Psoas muscle (tissue), 8 donors: ENCODE data around the gene PTPRG. TPM values are rescaled to one million over a fixed set of nuclear protein-coding genes. Genes with fewer than 3 reads are reported as not detected.

Experiments
- ATAC-seq, 4 donors: fragments of 200-7000 bp; cut with Tn5 transposase; one replicate each; pipeline ENCODE4 v1.9.1; 2020; ENCODE audit warnings: moderate library complexity in 3 of 4, mild to moderate bottlenecking in 2 of 4
- DNase-seq, 2 donors: peaks; one replicate each; pipeline ENCODE4 v3.0.0-alpha.2; 2020
- H3K27ac ChIP-seq: fragments of 200-600 bp; one replicate; pipeline ENCODE4 v1.8.0; 2022
- H3K27me3 ChIP-seq, 3 donors: fragments of 200-600 bp in 1 of 3; one replicate each; pipeline versions ENCODE4 v1.6.1 to v1.8.0; 2013 to 2022; ENCODE audit warnings: low read length in 2 of 3, mild to moderate bottlenecking in 2 of 3, moderate library complexity in 1 of 3; ENCODE audit not compliant: insufficient read depth in 3 of 3
- H3K36me3 ChIP-seq, 2 donors: fragments of 200-600 bp in 1 of 2; one replicate each; pipeline versions ENCODE4 v1.6.1 to v1.8.0; 2013 to 2022; ENCODE audit warnings: low read depth in 1 of 2, mild to moderate bottlenecking in 1 of 2, moderate library complexity in 1 of 2; ENCODE audit not compliant: insufficient read depth in 1 of 2
- H3K4me1 ChIP-seq: fragments of 200-600 bp; one replicate; pipeline ENCODE4 v1.8.0; 2022
- H3K4me3 ChIP-seq: fragments of 200-600 bp; one replicate; pipeline ENCODE4 v1.8.0; 2022; ENCODE audit warnings: mild to moderate bottlenecking
- H3K9me3 ChIP-seq: fragments of 200-600 bp; one replicate; pipeline ENCODE4 v1.8.0; 2022
- CTCF ChIP-seq: fragments of 200-600 bp; IDR thresholded peaks from one replicate; pipeline ENCODE4 v1.8.0; 2022; ENCODE audit warnings: antibody characterized with exemption
- WGBS, 3 donors: extraction: QIAGEN DNeasy Blood & Tissue Kit; methylation state at CpG; one replicate each; pipeline versions ENCODE4 v1.1.6 to v1.1.7; 2013; 5-methylcytosine and 5-hydroxymethylcytosine counted together
- intact Hi-C, 2 donors: fragments of 100-400 bp; cut with DNase I; formaldehyde crosslinking; loops; one replicate each; pipeline versions ENCODE4 v1.11.0 to v1.14.2; 2022
- polyA plus RNA-seq, 3 donors: library from polyadenylated mRNA; stranded (reverse); fragments of 200-250 nt; gene quantifications; one replicate each; pipeline ENCODE4 v1.2.3, GENCODE V29; 2013
- total RNA-seq, 4 donors: library from RNA; stranded (reverse); fragmentation: NEBNext Ultra II Directional in 2 of 4; extraction: Animal tissue kit (Norgen Biotek cat#: 25700) in 2 of 4; gene quantifications; one replicate each; pipeline versions ENCODE4 v1.2.1 to v1.2.4, GENCODE V29; 2021 to 2023
- donor health status: healthy with polysubstance abuse.
- donor health status: DM: no; HTN: no; CAD: no; lungs with moderate emphysema.
- donor health status: Bipolar disorder and iron deficiency.
- donor health status: healthy.
- donor health status: DM: yes; HTN: yes; CAD: no.
- donor health status: DM: no; HTN: no; CAD: no.
- donor health status: DM: no; HTN: no; CAD: no.
- donor health status: DM: yes; HTN: yes; CAD: no.

PTPRG gene
- total and polyA plus RNA-seq, 7 donors, result 4.5 to 29.5 (median 12.6) TPM

GRCh38 chr3:62051506-62051905 is 490.1 kb downstream of the PTPRG start:
- no peak for DNase-seq
- Histone ChIP-seq H3K27me3 (no peaks in the 10 kb centered on the region), H3K36me3 (no peaks in the 10 kb centered on the region), H3K27ac (no peak overlapping the region), H3K4me1 (peaks cover 10% of the 10 kb centered on the region), H3K9me3 (no peaks in the 10 kb centered on the region), H3K4me3 (no peak overlapping the region)
- ATAC-seq, result no peak
- WGBS, 3 donors, result 77 to 82% (median 79%) methylated on average over 3 of the region's 3 CpGs
- no peak for TF ChIP-seq CTCF
- intact Hi-C loops, result loop anchor here in 1 of 2 donors (5.0 kb wide), 1 partner anchor 41 kb away; no protein-coding TSS in a partner anchor

GRCh38 chr3:62052331-62052730 is 491.0 kb downstream of the PTPRG start:
- H3K36me3 ChIP-seq, result no peaks in the 10 kb centered on the region
- H3K4me1 ChIP-seq, result peaks cover 8% of the 10 kb centered on the region
- ATAC-seq (no peak), DNase-seq (no peak)
- no peak for TF ChIP-seq CTCF
- no peak overlapping the region for H3K4me3 ChIP-seq
- H3K27ac ChIP-seq, result no peak overlapping the region
- 87 to 95% (median 91%) methylated on average over 2 of the region's 2 CpGs for WGBS, 3 donors
- no peaks in the 10 kb centered on the region for H3K9me3 ChIP-seq
- intact Hi-C loops, result loop anchor here in 1 of 2 donors (5.0 kb wide), 1 partner anchor 40 kb away; no protein-coding TSS in a partner anchor
- no peaks in the 10 kb centered on the region for H3K27me3 ChIP-seq

GRCh38 chr3:62056658-62057057 is 495.3 kb downstream of the PTPRG start:
- no peaks in the 10 kb centered on the region for H3K27me3 ChIP-seq
- intact Hi-C loops, result no loop called here
- no peak for DNase-seq
- H3K4me1 ChIP-seq, result peaks cover 5% of the 10 kb centered on the region
- TF ChIP-seq CTCF, result no peak
- no peak overlapping the region for H3K4me3 ChIP-seq
- WGBS, 3 donors, result 72 to 90% (median 85%) methylated on average over 5 of the region's 5 CpGs
- peak in 2 of 4 donors; percentile 26 to 44 for ATAC-seq
- no peaks in the 10 kb centered on the region for H3K36me3 ChIP-seq
- H3K9me3 ChIP-seq, result no peaks in the 10 kb centered on the region
- no peak overlapping the region for H3K27ac ChIP-seq

GRCh38 chr3:62057339-62058047 is 496.1 kb downstream of the PTPRG start:
- Histone ChIP-seq H3K27me3 (no peaks in the 10 kb centered on the region), H3K36me3 (no peaks in the 10 kb centered on the region), H3K27ac (no peak overlapping the region), H3K4me3 (no peak overlapping the region), H3K9me3 (no peaks in the 10 kb centered on the region), H3K4me1 (peaks cover 5% of the 10 kb centered on the region)
- no peak for TF ChIP-seq CTCF
- DNase-seq (no peak), ATAC-seq (no peak)
- intact Hi-C loops, result no loop called here
- WGBS, 3 donors, result 67 to 79% (median 68%) methylated on average over 4 of the region's 4 CpGs
